Neural progenitor cell (in vitro differentiated cells): ENCODE results near the gene ARHGEF38. TPM values are rescaled to one million over a fixed set of nuclear protein-coding genes. Genes with fewer than 3 reads are reported as not detected.

Experiments
- DNase-seq: peaks from one replicate; pipeline ENCODE4 v3.0.0-alpha.2; 2016; ENCODE audit warnings: low spot score
- H2AFZ ChIP-seq: fragments of 200-600 bp; sonication (generic); replicated peaks from 2 replicates; pipeline ENCODE4 v1.6.1; 2016; ENCODE audit warnings: antibody characterized with exemption
- H3F3A ChIP-seq: fragments of 200-600 bp; sonication (generic); 2 replicates; pipeline ENCODE4 v1.6.1; 2016; ENCODE audit warnings: antibody characterized with exemption, low read depth
- H3K27ac ChIP-seq: fragments of 200-600 bp; sonication (generic); 2 replicates; pipeline ENCODE4 v1.5.1; 2016; ENCODE audit warnings: mild to moderate bottlenecking
- H3K27me3 ChIP-seq: fragments of 200-600 bp; sonication (generic); 2 replicates; pipeline ENCODE4 v1.6.1; 2016; ENCODE audit warnings: mild to moderate bottlenecking, moderate library complexity
- H3K36me3 ChIP-seq: fragments of 200-600 bp; sonication (generic); 2 replicates; pipeline ENCODE4 v1.5.1; 2016
- H3K4me1 ChIP-seq: fragments of 200-600 bp; sonication (generic); 2 replicates; pipeline ENCODE4 v1.6.1; 2016; ENCODE audit warnings: mixed run types
- H3K4me2 ChIP-seq: fragments of 200-600 bp; sonication (generic); 2 replicates; pipeline ENCODE4 v1.6.1; 2016
- H3K4me3 ChIP-seq: fragments of 200-600 bp; sonication (generic); 2 replicates; pipeline ENCODE4 v1.5.1; 2016
- H3K79me2 ChIP-seq: fragments of 200-600 bp; sonication (generic); 2 replicates; pipeline ENCODE4 v1.6.1; 2016; ENCODE audit warnings: low read depth
- H3K9ac ChIP-seq: fragments of 200-600 bp; sonication (generic); 2 replicates; pipeline ENCODE4 v1.6.1; 2016
- H3K9me3 ChIP-seq: fragments of 200-600 bp; sonication (generic); 2 replicates; pipeline ENCODE4 v1.5.1; 2016; ENCODE audit warnings: low read depth
- H4K20me1 ChIP-seq: fragments of 200-600 bp; sonication (generic); 2 replicates; pipeline ENCODE4 v1.6.1; 2016; ENCODE audit warnings: low read depth
- H3K27ac Mint-ChIP-seq: 3 replicates; pipeline ENCODE4 v1.8.0; 2021; ENCODE audit warnings: mixed read lengths
- H3K27me3 Mint-ChIP-seq: 2 replicates; pipeline ENCODE4 v1.8.0; 2022; ENCODE audit warnings: low read depth, mild to moderate bottlenecking, inconsistent platforms, moderate library complexity, mixed read lengths; ENCODE audit not compliant: insufficient read depth
- H3K36me3 Mint-ChIP-seq: 3 replicates; pipeline ENCODE4 v1.8.0; 2021; ENCODE audit warnings: mixed read lengths
- H3K4me1 Mint-ChIP-seq: 3 replicates; pipeline ENCODE4 v1.8.0; 2021; ENCODE audit warnings: mixed read lengths
- H3K4me3 Mint-ChIP-seq: 3 replicates; pipeline ENCODE4 v1.8.0; 2021; ENCODE audit warnings: mild to moderate bottlenecking, moderate library complexity, mixed read lengths
- H3K9me3 Mint-ChIP-seq: 3 replicates; pipeline ENCODE4 v1.8.0; 2020; ENCODE audit warnings: mixed read lengths
- EZH2 ChIP-seq: fragments of 200-600 bp; sonication (generic); IDR thresholded peaks from 2 replicates; pipeline ENCODE4 v1.6.1; 2017; ENCODE audit warnings: antibody characterized with exemption, mild to moderate bottlenecking, moderate library complexity
- EZH2phosphoT487 ChIP-seq: fragments of 200-600 bp; sonication (generic); IDR thresholded peaks from 2 replicates; pipeline ENCODE4 v1.6.1; 2017; ENCODE audit warnings: antibody characterized with exemption
- total RNA-seq: library from RNA; depleted of rRNA; stranded (reverse); fragments of >200 nt; gene quantifications from 2 replicates; pipeline ENCODE4 v1.2.3, GENCODE V29; 2015; ENCODE audit warnings: low replicate concordance
- TF ChIP-seq, protein P1 (sequence below): fragments of 200-600 bp; sonication (generic); IDR thresholded peaks from 2 replicates; pipeline ENCODE4 v1.5.1; 2017; ENCODE audit warnings: antibody characterized with exemption, mild to moderate bottlenecking

Gene ARHGEF38
- total RNA-seq, 1 donor from 2014 or later, result 0.28 TPM

DNA sequence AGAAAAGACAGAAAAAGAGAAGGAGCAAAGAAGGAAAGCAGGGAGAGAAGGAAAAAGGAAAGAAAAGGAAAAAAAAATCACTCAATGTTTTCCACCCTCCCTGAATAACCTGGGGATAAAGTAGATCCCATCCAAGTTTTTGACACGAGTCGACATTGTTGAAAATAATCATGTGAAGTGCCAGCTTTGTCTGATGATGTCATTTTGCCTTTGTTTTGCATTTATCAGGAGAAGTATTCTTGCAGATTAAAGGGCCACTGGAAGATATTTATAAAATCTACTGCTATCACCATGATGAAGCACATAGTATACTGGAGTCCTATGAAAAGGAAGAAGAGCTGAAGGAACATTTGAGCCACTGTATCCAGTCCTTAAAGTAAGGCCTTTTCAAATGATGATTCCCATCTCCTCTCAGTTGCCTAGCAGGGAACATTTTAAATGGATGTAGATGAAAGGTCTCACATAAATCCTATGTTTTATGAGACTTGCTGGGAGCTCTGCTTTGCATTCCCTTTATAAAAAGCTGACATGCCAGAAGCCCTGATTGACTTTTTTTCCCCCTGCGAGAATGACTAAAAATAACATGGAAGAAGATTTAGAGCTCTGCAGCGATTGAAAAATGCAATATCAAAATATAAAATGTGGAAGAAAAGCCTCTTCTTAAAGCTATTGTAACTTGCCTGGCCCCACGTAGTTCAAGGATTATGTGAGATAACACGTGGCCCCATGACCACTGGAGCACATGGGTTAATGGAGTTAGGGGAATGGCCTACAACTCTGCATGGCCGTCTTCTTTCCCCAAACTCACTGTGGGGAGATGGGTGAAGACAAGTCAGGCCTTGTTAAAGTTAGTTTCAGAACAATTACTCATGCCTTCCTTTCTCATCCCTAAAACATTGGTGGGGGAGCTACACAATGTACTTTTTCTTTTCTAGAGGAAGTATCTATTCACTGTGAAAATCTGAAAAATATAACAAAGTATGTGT, 78.5 kb downstream of the ARHGEF38 start:
- no peaks in the 10 kb centered on the region for H4K20me1 ChIP-seq
- H3K36me3 ChIP-seq, result no peaks in the 10 kb centered on the region
- Mint-ChIP-seq H3K4me1 (peaks cover 27% of the 10 kb centered on the region), H3K4me3 (no peak overlapping the region), H3K9me3 (no peaks in the 10 kb centered on the region), H3K27ac (no peak overlapping the region), H3K27me3 (peaks cover 3% of the 10 kb centered on the region), H3K36me3 (no peaks in the 10 kb centered on the region)
- H3K27me3 ChIP-seq, result no peaks in the 10 kb centered on the region
- H2AFZ ChIP-seq, result no peak overlapping the region
- no peak overlapping the region for H3K9ac ChIP-seq
- TF ChIP-seq EZH2phosphoT487 (no peak), EZH2 (no peak)
- TF ChIP-seq, protein P1, sequence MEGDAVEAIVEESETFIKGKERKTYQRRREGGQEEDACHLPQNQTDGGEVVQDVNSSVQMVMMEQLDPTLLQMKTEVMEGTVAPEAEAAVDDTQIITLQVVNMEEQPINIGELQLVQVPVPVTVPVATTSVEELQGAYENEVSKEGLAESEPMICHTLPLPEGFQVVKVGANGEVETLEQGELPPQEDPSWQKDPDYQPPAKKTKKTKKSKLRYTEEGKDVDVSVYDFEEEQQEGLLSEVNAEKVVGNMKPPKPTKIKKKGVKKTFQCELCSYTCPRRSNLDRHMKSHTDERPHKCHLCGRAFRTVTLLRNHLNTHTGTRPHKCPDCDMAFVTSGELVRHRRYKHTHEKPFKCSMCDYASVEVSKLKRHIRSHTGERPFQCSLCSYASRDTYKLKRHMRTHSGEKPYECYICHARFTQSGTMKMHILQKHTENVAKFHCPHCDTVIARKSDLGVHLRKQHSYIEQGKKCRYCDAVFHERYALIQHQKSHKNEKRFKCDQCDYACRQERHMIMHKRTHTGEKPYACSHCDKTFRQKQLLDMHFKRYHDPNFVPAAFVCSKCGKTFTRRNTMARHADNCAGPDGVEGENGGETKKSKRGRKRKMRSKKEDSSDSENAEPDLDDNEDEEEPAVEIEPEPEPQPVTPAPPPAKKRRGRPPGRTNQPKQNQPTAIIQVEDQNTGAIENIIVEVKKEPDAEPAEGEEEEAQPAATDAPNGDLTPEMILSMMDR, result no peak
- H3K9me3 ChIP-seq, result no peaks in the 10 kb centered on the region
- H3F3A ChIP-seq, result no peaks in the 10 kb centered on the region
- no peaks in the 10 kb centered on the region for H3K4me1 ChIP-seq
- H3K4me2 ChIP-seq, result no peak overlapping the region
- H3K79me2 ChIP-seq, result no peaks in the 10 kb centered on the region
- DNase-seq, result no peak
- H3K4me3 ChIP-seq, result no peak overlapping the region
- no peak overlapping the region for H3K27ac ChIP-seq

DNA sequence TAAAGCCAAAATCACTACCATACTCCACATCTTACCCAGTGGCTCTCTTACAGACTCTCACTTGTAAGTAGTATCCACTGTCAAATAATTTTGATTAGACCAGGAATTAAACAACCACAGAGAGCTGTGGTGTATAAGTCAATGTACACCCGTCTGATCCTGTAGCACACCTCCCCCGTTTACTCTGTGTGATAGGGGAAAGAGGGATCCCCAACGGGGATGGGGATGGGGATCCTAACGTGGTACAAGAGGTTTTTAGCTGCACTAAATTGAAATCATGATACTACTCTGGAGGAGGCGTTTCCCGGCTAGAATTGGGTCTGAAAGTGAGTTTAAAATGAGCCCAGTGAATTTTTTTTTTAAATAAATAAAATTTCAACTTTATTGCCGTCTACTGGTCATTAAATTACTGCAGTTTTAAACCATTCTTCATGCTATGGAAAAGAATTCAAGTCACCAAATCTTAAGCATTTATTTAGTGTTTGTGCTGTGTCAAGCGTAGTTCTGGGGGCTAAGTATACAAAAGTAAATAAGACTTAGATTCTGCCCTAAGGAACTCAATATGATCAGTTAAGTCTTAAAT, 79.5 kb downstream of the ARHGEF38 start:
- H3K4me1 ChIP-seq, result peaks cover 1% of the 10 kb centered on the region
- DNase-seq, result no peak
- no peak overlapping the region for H3K4me2 ChIP-seq
- H3F3A ChIP-seq, result no peaks in the 10 kb centered on the region
- H3K4me1 Mint-ChIP-seq, result peaks cover 28% of the 10 kb centered on the region
- H3K36me3 ChIP-seq, result no peaks in the 10 kb centered on the region
- no peak overlapping the region for H3K9ac ChIP-seq
- H3K9me3 ChIP-seq, result no peaks in the 10 kb centered on the region
- TF ChIP-seq, protein P1, result no peak
- TF ChIP-seq EZH2 (no peak), EZH2phosphoT487 (no peak)
- no peaks in the 10 kb centered on the region for H3K36me3 Mint-ChIP-seq
- peaks cover 3% of the 10 kb centered on the region for H3K27me3 Mint-ChIP-seq
- no peaks in the 10 kb centered on the region for H3K79me2 ChIP-seq
- no peak overlapping the region for H3K4me3 ChIP-seq
- no peak overlapping the region for H3K27ac Mint-ChIP-seq
- no peak overlapping the region for H3K27ac ChIP-seq
- no peaks in the 10 kb centered on the region for H4K20me1 ChIP-seq
- H3K27me3 ChIP-seq, result no peaks in the 10 kb centered on the region
- H3K4me3 Mint-ChIP-seq, result no peak overlapping the region
- no peak overlapping the region for H2AFZ ChIP-seq
- H3K9me3 Mint-ChIP-seq, result no peaks in the 10 kb centered on the region

DNA sequence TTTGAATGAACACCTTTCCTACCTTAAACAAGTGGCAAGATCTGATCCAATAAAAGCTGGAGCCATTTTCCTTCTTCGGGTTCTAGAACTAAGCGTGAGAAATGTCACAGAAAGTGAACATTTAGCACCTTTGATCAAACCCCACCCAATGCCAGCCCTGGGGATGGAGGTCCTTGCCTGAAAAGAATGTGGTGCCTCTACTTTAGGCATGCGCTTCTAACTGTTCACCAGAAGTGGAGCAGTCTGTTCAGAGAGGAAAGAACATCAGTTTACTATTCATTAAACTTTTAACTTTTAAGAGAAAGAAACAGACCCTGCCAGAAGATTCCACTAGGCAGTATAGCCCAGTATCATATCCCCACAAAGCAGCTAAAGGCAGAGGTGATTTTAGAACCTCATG, 80.2 kb downstream of the ARHGEF38 start:
- H3K4me3 ChIP-seq, result no peak overlapping the region
- peaks cover 3% of the 10 kb centered on the region for H3K27me3 Mint-ChIP-seq
- H2AFZ ChIP-seq, result peak overlapping the region; percentile 39
- no peak overlapping the region for H3K4me2 ChIP-seq
- peaks cover 8% of the 10 kb centered on the region for H3K4me1 ChIP-seq
- H3K9ac ChIP-seq, result no peak overlapping the region
- H3K9me3 ChIP-seq, result no peaks in the 10 kb centered on the region
- H3K27ac Mint-ChIP-seq, result no peak overlapping the region
- no peak overlapping the region for H3K27ac ChIP-seq
- DNase-seq, result peak; percentile 10
- H3K4me3 Mint-ChIP-seq, result no peak overlapping the region
- TF ChIP-seq EZH2 (no peak), EZH2phosphoT487 (no peak)
- TF ChIP-seq, protein P1, result peak; percentile 4
- no peaks in the 10 kb centered on the region for H3K36me3 Mint-ChIP-seq
- H3K4me1 Mint-ChIP-seq, result peaks cover 30% of the 10 kb centered on the region
- no peaks in the 10 kb centered on the region for H3K79me2 ChIP-seq
- peaks cover 3% of the 10 kb centered on the region for H3F3A ChIP-seq
- H4K20me1 ChIP-seq, result no peaks in the 10 kb centered on the region
- no peaks in the 10 kb centered on the region for H3K9me3 Mint-ChIP-seq
- no peaks in the 10 kb centered on the region for H3K27me3 ChIP-seq
- H3K36me3 ChIP-seq, result no peaks in the 10 kb centered on the region
